IPS-NIHi7 (cell line): ENCODE data around the gene PAPSS2.

Source experiments
- DNase-seq: peaks from one replicate; pipeline ENCODE4 v3.0.0; 2012; ENCODE audit warnings: mixed read lengths; ENCODE audit errors: extremely low spot score

PAPSS2 gene

DNA sequence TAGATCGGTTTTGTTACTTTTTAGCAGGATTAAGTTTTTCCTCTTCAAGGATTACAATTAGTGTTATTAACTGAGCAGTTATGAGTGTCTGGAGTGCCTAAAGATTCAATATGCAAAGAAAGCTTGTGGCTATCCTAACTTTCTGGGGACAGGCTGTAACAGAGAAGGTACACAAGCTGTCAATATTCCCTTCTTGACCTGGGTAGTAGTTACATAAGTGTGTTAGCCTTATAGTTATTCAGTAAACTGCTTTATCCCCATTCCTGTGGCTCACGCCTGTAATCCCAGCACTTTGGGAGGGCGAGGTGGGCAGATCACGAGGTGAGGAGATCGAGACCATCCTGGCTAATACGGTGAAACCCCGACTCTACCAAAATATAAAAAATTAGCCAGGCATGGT, 126.7 kb downstream of the PAPSS2 start:
- DNase-seq, result no peak

DNA sequence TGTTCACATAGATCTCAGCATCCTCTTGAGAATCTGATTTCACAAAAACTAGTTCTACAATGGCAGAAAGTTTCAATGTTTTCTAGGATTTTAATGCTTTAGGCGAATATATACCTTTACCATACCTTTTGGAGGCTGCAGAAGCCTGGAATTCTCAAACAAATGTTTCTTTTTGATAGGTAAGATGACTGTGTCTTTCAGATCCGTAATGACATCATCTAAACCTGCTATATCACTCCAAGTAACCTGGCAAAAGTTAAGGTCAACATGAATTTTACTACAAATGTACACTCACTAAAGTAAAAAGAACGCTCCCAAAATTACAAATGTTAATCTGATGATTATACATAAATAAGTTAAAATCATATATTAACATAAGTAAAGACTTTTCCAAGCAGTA, 130.5 kb downstream of the PAPSS2 start:
- no peak for DNase-seq

DNA sequence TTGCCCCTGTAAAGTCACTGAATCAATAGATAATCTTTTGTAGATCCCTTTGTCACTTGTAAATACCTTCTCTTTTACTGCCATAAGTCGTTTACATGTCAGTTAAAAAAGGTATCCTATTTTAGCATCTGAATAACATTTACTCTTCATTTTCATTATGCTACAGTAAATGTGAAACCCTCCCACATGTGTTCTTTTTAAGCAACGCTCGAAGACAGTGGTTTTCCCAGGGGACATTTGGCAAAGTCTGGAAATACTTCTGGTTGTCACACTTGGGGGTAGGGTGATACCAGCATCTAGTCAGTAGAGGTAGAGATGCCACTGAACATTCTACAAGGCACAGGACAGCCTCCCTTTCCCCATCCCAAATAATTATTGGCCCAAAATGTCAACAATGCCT, 134.6 kb downstream of the PAPSS2 start:
- DNase-seq, result no peak
